Brain pericyte (primary cell): ENCODE measurements around the gene CD27.
"Not testable (repeated sequence)": the region's sequence is repeated elsewhere in the genome, so short reads cannot be mapped to it uniquely, and the experiment has no call there.

Source experiments
- DNase-seq: peaks from one replicate; pipeline ENCODE4 v3.0.0-alpha.2; 2012; ENCODE audit warnings: low read depth, low spot score

CD27 gene

GRCh38 chr12:6444704-6445688 is at the start of gene CD27:
Gene CD27, plus strand, starts transcription at chr12:6444955. Its CDS starts 141 bp downstream, at chr12:6445096.
- no peak for DNase-seq

- DNase-seq: no peak
These were observed 48.7 kb upstream of the CD27 start for GRCh38 chr12:6396031-6396430.

- no peak for DNase-seq
These were observed 44.7 kb upstream of the CD27 start for GRCh38 chr12:6399884-6400644.

GRCh38 chr12:6404390-6404789 is 40.4 kb upstream of the CD27 start:
- DNase-seq: no peak

- DNase-seq: no peak
These were observed 38.8 kb upstream of the CD27 start for GRCh38 chr12:6405963-6406362.

GRCh38 chr12:6407236-6407954 is 37.4 kb upstream of the CD27 start:
- no peak for DNase-seq

GRCh38 chr12:6416596-6416995 is 28.2 kb upstream of the CD27 start:
- DNase-seq: no peak

- DNase-seq: no peak
These were observed 26.0 kb upstream of the CD27 start for GRCh38 chr12:6418796-6419195.

- no peak for DNase-seq
These were observed 24.4 kb upstream of the CD27 start for GRCh38 chr12:6420364-6420763.

GRCh38 chr12:6423267-6424007 is 21.3 kb upstream of the CD27 start:
- DNase-seq: peak; percentile 63

- DNase-seq: no peak
These were observed 20.8 kb upstream of the CD27 start for GRCh38 chr12:6424008-6424347.

- DNase-seq: no peak
These were observed 19.9 kb upstream of the CD27 start for GRCh38 chr12:6424866-6425265.

GRCh38 chr12:6425590-6426531 is 18.9 kb upstream of the CD27 start:
- no peak for DNase-seq

- no peak for DNase-seq
These were observed 17.7 kb upstream of the CD27 start for GRCh38 chr12:6426882-6427671.

GRCh38 chr12:6427796-6428195 is 17.0 kb upstream of the CD27 start:
- DNase-seq: not testable (repeated sequence)

GRCh38 chr12:6428326-6428725 is 16.4 kb upstream of the CD27 start:
- no peak for DNase-seq

- DNase-seq: no peak
These were observed 14.4 kb upstream of the CD27 start for GRCh38 chr12:6430124-6430989.

- DNase-seq: no peak
These were observed 11.8 kb upstream of the CD27 start for GRCh38 chr12:6432991-6433390.
